ENCODE results near the gene ORM1. TPM values are rescaled to one million over a fixed set of nuclear protein-coding genes. Genes with fewer than 3 reads are reported as not detected.
A peak's percentile ranks its signal among the peaks of the same experiment; 100 is the strongest.

The ORM1 gene
- total RNA-seq, 1 donor from 2014 or later, result not detected

GRCh38 chr9:114344692-114345091, 21.8 kb downstream of the ORM1 start:
- DNase-seq, result no peak

- no peak for DNase-seq
Observed at GRCh38 chr9:114345493-114346065, 22.7 kb downstream of the ORM1 start.

- no peak for DNase-seq
Observed at GRCh38 chr9:114346146-114346545, 23.2 kb downstream of the ORM1 start.

GRCh38 chr9:114347675-114348074, 24.8 kb downstream of the ORM1 start:
- no peak for DNase-seq

GRCh38 chr9:114348261-114348905, 25.5 kb downstream of the ORM1 start:
- no peak for DNase-seq

- peak; percentile 64 for DNase-seq
Observed at GRCh38 chr9:114348906-114349482, 26.1 kb downstream of the ORM1 start.

- DNase-seq, result no peak
Observed at GRCh38 chr9:114349713-114350480, 27.0 kb downstream of the ORM1 start.

- no peak for DNase-seq
Observed at GRCh38 chr9:114350636-114351401, 27.9 kb downstream of the ORM1 start.

GRCh38 chr9:114351932-114352331, 29.0 kb downstream of the ORM1 start:
- no peak for DNase-seq

- DNase-seq, result no peak
Observed at GRCh38 chr9:114355821-114356220, 32.9 kb downstream of the ORM1 start.

GRCh38 chr9:114356792-114357191, 33.9 kb downstream of the ORM1 start:
- no peak for DNase-seq

GRCh38 chr9:114357360-114357759, 34.5 kb downstream of the ORM1 start:
- DNase-seq, result no peak

- no peak for DNase-seq
Observed at GRCh38 chr9:114357911-114358328, 35.0 kb downstream of the ORM1 start.

- DNase-seq, result no peak
Observed at GRCh38 chr9:114359801-114360200, 36.9 kb downstream of the ORM1 start.

GRCh38 chr9:114361542-114361941, 38.6 kb downstream of the ORM1 start:
- no peak for DNase-seq

GRCh38 chr9:114362394-114362793, 39.5 kb downstream of the ORM1 start:
- DNase-seq, result no peak

- DNase-seq, result no peak
Observed at GRCh38 chr9:114363424-114363823, 40.5 kb downstream of the ORM1 start.

GRCh38 chr9:114364134-114365041, 41.5 kb downstream of the ORM1 start:
- no peak for DNase-seq

- no peak for DNase-seq
Observed at GRCh38 chr9:114365194-114365593, 42.3 kb downstream of the ORM1 start.

GRCh38 chr9:114366334-114367128, 43.6 kb downstream of the ORM1 start:
- no peak for DNase-seq

GRCh38 chr9:114367366-114367765, 44.5 kb downstream of the ORM1 start:
- no peak for DNase-seq
